PC-9 (cell line): Measurements from ENCODE around the gene ABCC2. TPM values are rescaled to one million over a fixed set of nuclear protein-coding genes. Genes with fewer than 3 reads are reported as not detected.

Source experiments
- BruUV-seq: library from RNA; stranded (reverse); fragments of 400-500 nt; replicated peaks from 2 replicates; lab custom pipeline; 2021; lab: Mats Ljungman, UMichigan
- CTCF ChIA-PET: fragments of 300-600 bp; sonication (Branson Sonifier 250); formaldehyde crosslinking; loops from one replicate; lab custom pipeline; 2022; ENCODE audit warnings: antibody characterized with exemption; lab: Charles Lee
- POLR2A ChIA-PET: fragments of 300-600 bp; sonication (Branson Sonifier 250); formaldehyde crosslinking; loops from one replicate; lab custom pipeline; 2022; ENCODE audit warnings: antibody characterized with exemption; ENCODE audit not compliant: unreplicated experiment; lab: Charles Lee
- DNase-seq, 2 experiments: peaks; one replicate each; pipeline versions ENCODE4 v3.0.0 to v3.0.0-alpha.2; 2015 to 2022; ENCODE audit warnings: mixed read lengths in 1 of 2
- H2AFZ ChIP-seq: fragments of 200-600 bp; sonication (generic); 2 replicates; pipeline ENCODE4 v1.8.1; 2017; ENCODE audit warnings: antibody characterized with exemption
- H3F3A ChIP-seq: fragments of 200-600 bp; sonication (generic); 2 replicates; pipeline ENCODE4 v1.8.1; 2017; ENCODE audit warnings: antibody characterized with exemption, mild to moderate bottlenecking, low read depth; ENCODE audit not compliant: insufficient read depth
- H3K27ac ChIP-seq: fragments of 200-600 bp; sonication (generic); 2 replicates; pipeline ENCODE4 v1.6.1; 2016; ENCODE audit warnings: mixed run types
- H3K27me3 ChIP-seq: fragments of 200-600 bp; sonication (generic); 2 replicates; pipeline ENCODE4 v1.6.1; 2016; ENCODE audit warnings: low read depth, mixed run types; ENCODE audit not compliant: insufficient read depth
- H3K36me3 ChIP-seq: fragments of 200-600 bp; sonication (generic); 2 replicates; pipeline ENCODE4 v1.6.1; 2016; ENCODE audit warnings: low read depth, mixed run types
- H3K4me1 ChIP-seq: fragments of 200-600 bp; sonication (generic); replicated peaks from 2 replicates; pipeline ENCODE4 v1.6.1; 2016; ENCODE audit warnings: mixed run types; ENCODE audit not compliant: insufficient read depth
- H3K4me2 ChIP-seq: fragments of 200-600 bp; sonication (generic); 2 replicates; pipeline ENCODE4 v1.6.1; 2017; ENCODE audit warnings: mixed run types
- H3K4me3 ChIP-seq: fragments of 200-600 bp; sonication (generic); 2 replicates; pipeline ENCODE4 v1.6.1; 2016; ENCODE audit warnings: mixed run types
- H3K79me2 ChIP-seq: fragments of 200-600 bp; sonication (generic); 2 replicates; pipeline ENCODE4 v1.6.1; 2017; ENCODE audit warnings: low read depth, mixed run types
- H3K9me2 ChIP-seq: fragments of 200-600 bp; sonication (generic); 2 replicates; pipeline ENCODE4 v1.8.1; 2017; ENCODE audit warnings: mild to moderate bottlenecking; ENCODE audit not compliant: insufficient read depth
- H3K9me3 ChIP-seq: fragments of 200-600 bp; sonication (generic); 2 replicates; pipeline ENCODE4 v1.8.1; 2016; ENCODE audit warnings: low read depth; ENCODE audit not compliant: insufficient read depth
- H4K20me1 ChIP-seq: fragments of 200-600 bp; sonication (generic); 2 replicates; pipeline ENCODE4 v1.8.1; 2017; ENCODE audit not compliant: insufficient read depth
- CTCF ChIP-seq: fragments of 200-600 bp; sonication (generic); conservative IDR thresholded peaks from 2 replicates; pipeline ENCODE4 v1.6.1; 2017; ENCODE audit warnings: mixed run types, antibody characterized with exemption, mild to moderate bottlenecking, moderate library complexity
- EZH2 ChIP-seq: fragments of 200-600 bp; sonication (generic); IDR thresholded peaks from 2 replicates; pipeline ENCODE4 v1.8.0; 2017; ENCODE audit warnings: antibody characterized with exemption, low read depth
- intact Hi-C: fragments of 100-400 bp; cut with micrococcal nuclease; formaldehyde crosslinking; loops from one replicate; pipeline ENCODE4 v1.10.0; 2022; ENCODE audit not compliant: unreplicated experiment
- total RNA-seq: library from RNA; stranded (reverse); gene quantifications from 2 replicates; pipeline ENCODE4 v1.2.3, GENCODE V29; 2021

The ABCC2 gene
- total RNA-seq, 1 experiment from 2014 or later: 174 TPM

GRCh38 chr10:99814143-99814542 lies 31.7 kb downstream of the ABCC2 start:
- no peak for TF ChIP-seq EZH2
- no peak for TF ChIP-seq CTCF
- DNase-seq: no peak
- Histone ChIP-seq H3K27me3 (no peaks in the 10 kb centered on the region), H3K4me1 (no peaks in the 10 kb centered on the region), H3F3A (peaks cover 47% of the 10 kb centered on the region), H3K4me2 (no peak overlapping the region), H4K20me1 (peaks cover 3% of the 10 kb centered on the region; the same call in 1 of the 2 replicates), H3K4me3 (no peak overlapping the region), H3K9me3 (no peaks in the 10 kb centered on the region), H3K79me2 (no peaks in the 10 kb centered on the region), H3K27ac (no peak overlapping the region), H3K9me2 (no peaks in the 10 kb centered on the region), H2AFZ (no peak overlapping the region), H3K36me3 (peaks cover 38% of the 10 kb centered on the region)
- intact Hi-C loops: no loop called here
- ChIA-PET POLR2A (no interaction called here), CTCF (no interaction called here)
- BruUV-seq: no TSS peak

- H3K4me2 ChIP-seq: no peak overlapping the region
- H2AFZ ChIP-seq: no peak overlapping the region
- no TSS peak for BruUV-seq
- ChIA-PET POLR2A (no interaction called here), CTCF (no interaction called here)
- peaks cover 3% of the 10 kb centered on the region; the same call in 1 of the 2 replicates for H4K20me1 ChIP-seq
- no peaks in the 10 kb centered on the region for H3K9me2 ChIP-seq
- peaks cover 30% of the 10 kb centered on the region for H3K36me3 ChIP-seq
- no peak overlapping the region for H3K27ac ChIP-seq
- H3K27me3 ChIP-seq: no peaks in the 10 kb centered on the region
- no peak overlapping the region for H3K4me3 ChIP-seq
- intact Hi-C loops: no loop called here
- no peaks in the 10 kb centered on the region for H3K9me3 ChIP-seq
- peaks cover 38% of the 10 kb centered on the region for H3F3A ChIP-seq
- TF ChIP-seq CTCF: no peak
- no peak for TF ChIP-seq EZH2
- no peak for DNase-seq
- no peaks in the 10 kb centered on the region for H3K4me1 ChIP-seq
- H3K79me2 ChIP-seq: no peaks in the 10 kb centered on the region
These were observed 33.2 kb downstream of the ABCC2 start for GRCh38 chr10:99815621-99816020.

GRCh38 chr10:99827936-99828335 lies 45.5 kb downstream of the ABCC2 start:
- no peak overlapping the region for H3K27ac ChIP-seq
- H3K36me3 ChIP-seq: peaks cover 18% of the 10 kb centered on the region; the same call in 1 of the 2 replicates
- H3K79me2 ChIP-seq: no peaks in the 10 kb centered on the region
- H3K9me2 ChIP-seq: no peaks in the 10 kb centered on the region
- H3F3A ChIP-seq: no peaks in the 10 kb centered on the region; the same call in 1 of the 2 replicates
- H3K4me2 ChIP-seq: no peak overlapping the region
- no peak overlapping the region for H3K4me3 ChIP-seq
- CTCF ChIA-PET: no interaction called here
- H2AFZ ChIP-seq: no peak overlapping the region
- no peak for DNase-seq
- TF ChIP-seq CTCF (no peak), EZH2 (no peak)
- no peaks in the 10 kb centered on the region for H3K27me3 ChIP-seq
- no peaks in the 10 kb centered on the region for H4K20me1 ChIP-seq
- no peaks in the 10 kb centered on the region for H3K9me3 ChIP-seq
- POLR2A ChIA-PET: no interaction called here
- no peaks in the 10 kb centered on the region for H3K4me1 ChIP-seq
- intact Hi-C loops: no loop called here
- BruUV-seq: no TSS peak
